DMS79 (cell line): ENCODE results near the gene FXN.
"Not testable (repeated sequence)": the region's sequence is repeated elsewhere in the genome, so short reads cannot be mapped to it uniquely, and the experiment has no call there.

Experiments
- DNase-seq: peaks from one replicate; lab custom pipeline; 2025; lab: John Stamatoyannopoulos, UW

Gene FXN

DNA sequence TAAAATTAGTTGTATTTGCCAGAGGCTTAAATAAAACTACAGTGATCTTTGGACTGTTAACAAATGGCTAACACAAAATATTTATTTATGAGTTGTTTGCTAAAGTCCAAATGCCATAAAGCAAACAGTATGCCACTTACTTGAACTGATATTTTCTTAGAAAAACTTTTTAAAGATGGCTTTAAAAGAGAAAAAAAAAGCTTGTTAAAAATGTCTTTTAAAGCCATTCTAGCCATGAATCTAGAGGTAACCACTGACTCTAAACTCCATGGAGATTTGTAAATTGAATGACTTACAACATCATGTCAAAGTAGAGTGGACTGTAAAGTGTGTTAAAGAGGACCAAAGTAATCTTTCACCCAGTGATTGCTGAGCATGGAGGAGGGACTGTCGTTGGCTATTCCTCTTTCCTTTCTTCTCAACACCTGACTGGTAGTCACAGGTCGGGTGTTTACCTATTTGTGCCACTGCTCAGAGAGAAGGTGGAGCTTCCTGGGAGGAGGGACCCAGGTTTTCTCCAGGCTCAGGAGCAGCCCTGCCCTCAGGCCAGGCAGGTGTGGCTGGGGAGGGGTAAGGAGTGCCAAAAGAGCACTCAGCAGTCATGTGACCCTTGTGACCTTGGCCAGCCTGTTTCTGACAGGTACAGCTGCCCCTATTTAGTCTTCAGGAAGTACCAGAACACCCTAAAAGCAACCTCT lies 69.4 kb downstream of the FXN start:
- DNase-seq: peak; percentile 66

DNA sequence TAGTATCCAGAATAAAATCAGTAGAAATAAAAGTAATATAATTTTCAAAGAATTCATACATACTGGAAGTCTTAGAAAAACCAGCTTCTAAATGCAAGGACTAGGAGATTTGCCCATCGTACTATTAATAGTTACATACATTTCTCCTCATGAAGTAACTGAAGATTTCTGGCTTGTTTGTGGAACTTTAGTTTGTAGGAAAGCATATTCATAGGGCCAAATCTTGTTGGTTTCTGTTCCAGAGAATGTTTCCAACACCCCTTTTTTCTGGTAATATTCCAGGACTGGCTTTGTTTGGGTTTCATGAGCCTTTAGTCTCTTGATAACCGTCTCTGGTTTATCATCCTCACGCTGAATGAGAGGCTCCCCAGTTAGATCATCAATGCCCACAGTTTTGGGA lies 72.2 kb downstream of the FXN start:
- DNase-seq: no peak

DNA sequence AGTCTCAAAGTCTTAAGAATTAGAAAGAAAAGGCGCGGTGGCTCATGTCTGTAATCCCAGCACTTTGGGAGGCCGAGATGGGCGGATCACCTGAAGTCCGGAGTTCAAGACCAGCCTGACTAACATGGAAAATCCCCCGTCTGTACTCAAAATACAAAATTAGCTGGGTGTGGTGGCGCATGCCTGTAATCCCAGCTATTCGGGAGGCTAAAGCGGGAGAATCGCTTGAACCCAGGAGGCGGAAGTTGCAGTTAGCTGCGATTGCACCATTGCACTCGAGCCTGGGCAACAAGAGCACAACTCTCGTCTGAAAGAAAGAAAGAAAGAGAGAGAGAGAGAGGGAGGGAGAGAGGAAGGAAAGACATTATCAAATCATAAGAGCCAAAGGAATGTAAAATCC lies 73.2 kb downstream of the FXN start:
- DNase-seq: not testable (repeated sequence)

DNA sequence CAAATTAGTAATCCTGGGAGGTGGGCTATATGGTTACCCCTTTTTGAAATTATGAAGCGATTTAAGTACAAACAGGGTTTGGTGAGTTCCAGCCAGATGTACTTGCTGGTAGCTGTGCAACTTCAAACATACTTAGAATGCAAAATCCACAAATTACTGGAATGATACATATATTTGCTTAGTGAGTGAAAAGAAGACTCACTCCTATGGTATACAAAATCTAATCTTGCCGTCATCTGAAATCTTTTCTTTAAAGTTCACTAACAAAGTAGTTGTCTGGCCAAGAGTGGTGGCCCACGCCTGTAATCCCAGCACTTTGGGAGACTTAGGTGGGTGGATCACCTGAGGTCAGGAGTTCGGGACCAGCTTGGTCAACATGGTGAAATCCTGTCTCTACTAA lies 73.6 kb downstream of the FXN start:
- no peak for DNase-seq

DNA sequence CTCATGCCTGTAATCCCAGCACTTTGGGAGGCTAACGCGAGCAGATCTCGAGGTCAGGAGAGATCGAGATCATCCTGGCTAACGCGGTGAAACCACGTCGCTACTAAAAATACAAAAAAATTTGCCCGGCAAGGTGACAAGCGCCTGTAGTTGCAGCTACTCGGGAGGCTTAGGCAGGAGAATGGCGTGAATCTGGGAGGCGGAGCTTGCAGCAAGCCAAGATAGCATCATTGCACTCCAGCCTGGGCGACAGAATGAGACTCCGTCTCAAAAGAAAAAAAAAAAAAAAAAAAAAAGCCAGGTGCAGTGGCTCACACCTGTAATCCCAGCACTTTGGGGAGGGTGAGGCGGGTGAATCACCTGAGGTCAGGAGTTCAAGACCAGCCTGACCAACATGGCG lies 77.1 kb downstream of the FXN start:
- not testable (repeated sequence) for DNase-seq

DNA sequence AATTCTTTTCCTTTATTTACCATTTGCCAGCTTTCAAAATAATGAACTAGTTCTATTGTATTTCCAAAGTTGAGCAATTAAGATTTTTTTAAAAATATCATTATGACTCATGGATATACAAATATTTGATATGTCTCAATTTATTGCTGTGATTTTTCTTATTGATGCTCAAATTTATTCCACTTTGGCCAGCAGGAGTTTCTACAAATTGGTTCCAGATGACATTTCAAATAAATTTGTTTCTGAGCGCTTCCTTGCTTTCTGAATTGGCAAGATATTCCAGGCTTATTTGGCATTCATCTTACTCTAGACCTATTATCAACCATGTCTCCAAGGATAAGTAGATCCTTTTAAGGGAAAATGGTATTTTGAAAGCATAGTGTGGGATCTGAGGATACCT lies 80.1 kb downstream of the FXN start:
- DNase-seq: no peak

DNA sequence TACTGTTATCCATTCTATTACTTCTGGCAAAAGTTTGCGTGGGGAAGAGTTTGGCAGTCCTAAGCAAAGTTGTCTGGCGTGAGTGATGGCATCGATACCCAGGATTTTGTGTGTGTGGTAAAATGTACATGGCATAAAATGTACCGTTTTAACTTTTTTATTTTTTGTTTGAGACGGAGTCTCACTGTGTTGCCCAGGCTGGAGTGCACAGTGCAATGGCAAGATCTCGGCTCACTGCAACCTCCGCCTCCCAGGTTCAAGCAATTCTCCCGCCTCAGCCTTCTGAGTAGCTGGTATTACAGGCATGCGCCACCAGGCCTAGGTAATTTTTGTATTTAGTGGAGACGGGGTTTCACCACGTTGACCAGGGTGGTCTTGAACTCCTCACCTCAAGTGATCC lies 83.1 kb downstream of the FXN start:
- no peak for DNase-seq

DNA sequence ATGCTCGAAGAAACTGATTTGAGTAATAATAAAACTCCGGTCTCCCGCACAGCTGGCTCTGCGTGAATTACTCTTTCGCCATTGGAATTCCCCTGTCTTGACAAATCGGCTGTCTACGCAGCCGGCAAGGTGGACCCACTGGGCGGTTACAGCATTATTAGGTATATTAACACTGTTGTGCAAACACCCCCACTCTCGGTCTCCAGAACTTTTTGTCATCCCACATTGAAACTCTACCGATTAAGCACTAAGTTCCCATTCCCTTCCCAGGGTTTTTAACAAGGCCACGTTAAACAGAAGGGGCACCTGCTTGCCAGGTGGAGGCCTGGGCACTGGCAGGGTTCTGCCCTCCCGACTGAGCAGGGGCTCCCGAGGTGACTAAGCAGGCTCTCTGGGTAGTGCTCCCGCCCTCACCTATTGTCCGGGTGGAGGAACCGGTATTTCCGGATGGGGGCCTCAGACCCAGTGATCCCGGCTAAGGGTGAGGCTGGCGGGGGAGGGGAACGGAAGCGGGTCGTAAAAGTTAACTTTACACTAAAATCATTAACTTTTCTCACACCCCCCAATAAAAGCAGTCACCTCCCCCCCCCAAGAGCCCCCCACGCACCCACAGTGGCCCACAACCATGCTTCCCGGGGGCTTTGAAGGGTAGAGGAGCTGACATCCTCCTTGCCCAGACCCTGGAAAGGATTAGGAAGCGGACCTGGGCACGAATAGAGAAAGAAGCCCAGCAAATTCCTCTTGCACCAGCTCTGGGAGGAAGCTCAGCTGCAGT lies 85.0 kb downstream of the FXN start:
- peak; percentile 52 for DNase-seq

DNA sequence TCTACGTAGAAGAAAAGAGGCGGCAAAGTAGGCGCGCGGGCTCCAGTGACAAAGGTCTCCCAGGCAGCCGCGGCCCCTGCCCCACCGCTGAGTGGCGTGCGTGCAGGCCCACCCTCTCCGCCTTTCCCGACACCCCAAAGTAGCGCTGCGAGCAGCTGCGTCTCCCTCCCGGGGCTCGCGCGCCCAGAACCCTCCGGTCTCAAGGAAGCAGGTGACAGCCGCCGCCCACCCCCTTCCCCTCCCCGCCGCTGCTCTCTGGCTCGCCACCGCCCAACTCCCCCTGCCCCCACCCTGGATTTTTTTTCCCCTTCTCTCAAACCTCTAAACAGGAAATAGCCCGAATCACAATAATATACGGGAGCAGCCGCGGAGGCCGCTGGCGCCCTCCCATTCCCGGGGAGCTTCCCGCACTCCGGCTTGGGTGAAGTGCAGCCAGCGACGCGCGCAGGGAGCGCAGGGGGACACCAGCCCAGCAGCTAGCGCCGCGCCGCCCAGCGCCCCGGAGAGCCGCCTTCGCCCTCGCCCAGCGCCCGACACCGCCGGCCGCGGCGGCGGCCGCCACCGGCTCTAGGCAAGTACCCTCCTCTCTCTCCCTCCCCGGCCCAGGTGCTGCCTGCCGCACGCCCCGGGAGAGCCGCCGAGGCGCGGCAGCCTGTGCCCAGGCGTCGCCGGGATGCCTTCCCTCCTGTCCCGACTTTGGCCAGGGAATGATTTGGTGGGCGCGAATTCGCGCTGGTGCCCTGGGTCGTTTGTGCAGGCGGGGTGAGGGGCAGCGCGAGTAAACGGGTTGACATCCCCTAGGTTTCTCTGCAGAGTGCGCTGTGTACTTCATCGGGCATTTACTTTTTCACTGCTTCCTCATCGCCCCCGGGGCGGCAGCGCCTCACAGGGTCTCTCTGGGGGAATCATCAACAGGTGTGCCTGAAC lies 85.9 kb downstream of the FXN start:
- peak; percentile 42 for DNase-seq

DNA sequence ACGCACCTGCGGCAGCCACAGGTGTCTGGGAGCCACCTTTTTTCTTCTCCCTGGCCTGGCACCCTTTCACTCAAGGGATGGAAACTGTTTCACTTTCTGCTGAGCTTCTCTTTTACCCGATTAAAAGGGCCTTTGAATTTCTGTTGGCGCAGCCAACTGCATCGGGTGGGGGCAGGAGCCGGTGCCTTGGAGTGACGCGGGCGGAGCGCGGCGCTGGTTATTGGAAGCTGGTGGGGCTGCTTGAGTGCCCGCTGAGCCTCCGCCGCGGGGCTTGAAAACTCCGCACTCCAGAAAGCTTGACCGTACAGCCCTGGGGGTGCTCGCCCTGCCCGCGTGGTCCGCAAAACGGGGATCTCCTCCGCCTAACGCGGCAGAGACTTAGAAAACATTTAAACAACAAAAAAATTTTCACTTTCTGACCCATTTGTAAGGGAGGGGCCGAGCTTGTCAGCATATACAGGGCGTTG lies 86.6 kb downstream of the FXN start:
- DNase-seq: peak; percentile 23

DNA sequence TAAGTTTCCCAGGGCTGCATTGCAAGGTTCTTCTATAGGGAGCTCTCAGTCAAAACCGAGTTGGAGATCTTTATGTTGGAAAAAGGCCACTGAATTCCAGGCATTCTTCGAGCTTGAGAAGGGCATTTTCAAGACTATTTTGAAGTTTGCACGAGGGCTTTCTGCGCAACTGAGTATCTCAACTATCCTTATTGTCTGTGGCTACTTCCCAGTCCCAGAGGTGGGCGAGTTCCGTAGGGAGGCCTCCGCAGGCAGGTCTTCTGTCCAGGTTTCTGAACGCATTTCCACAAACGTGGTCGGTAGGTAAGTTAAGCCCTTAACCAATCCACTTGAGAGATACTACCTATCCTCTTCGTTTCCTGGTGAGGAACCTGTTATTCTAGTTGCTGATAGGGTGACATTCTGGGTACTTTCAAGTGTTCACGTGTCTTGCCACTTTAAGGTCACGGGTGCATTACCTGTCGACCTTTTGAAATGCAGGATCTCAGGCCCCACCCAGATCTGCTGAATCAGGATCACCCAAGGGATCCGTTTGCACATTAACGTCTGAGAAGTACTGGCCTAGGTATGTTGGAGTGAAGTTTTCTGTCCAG lies 87.1 kb downstream of the FXN start:
- peak; percentile 42 for DNase-seq

DNA sequence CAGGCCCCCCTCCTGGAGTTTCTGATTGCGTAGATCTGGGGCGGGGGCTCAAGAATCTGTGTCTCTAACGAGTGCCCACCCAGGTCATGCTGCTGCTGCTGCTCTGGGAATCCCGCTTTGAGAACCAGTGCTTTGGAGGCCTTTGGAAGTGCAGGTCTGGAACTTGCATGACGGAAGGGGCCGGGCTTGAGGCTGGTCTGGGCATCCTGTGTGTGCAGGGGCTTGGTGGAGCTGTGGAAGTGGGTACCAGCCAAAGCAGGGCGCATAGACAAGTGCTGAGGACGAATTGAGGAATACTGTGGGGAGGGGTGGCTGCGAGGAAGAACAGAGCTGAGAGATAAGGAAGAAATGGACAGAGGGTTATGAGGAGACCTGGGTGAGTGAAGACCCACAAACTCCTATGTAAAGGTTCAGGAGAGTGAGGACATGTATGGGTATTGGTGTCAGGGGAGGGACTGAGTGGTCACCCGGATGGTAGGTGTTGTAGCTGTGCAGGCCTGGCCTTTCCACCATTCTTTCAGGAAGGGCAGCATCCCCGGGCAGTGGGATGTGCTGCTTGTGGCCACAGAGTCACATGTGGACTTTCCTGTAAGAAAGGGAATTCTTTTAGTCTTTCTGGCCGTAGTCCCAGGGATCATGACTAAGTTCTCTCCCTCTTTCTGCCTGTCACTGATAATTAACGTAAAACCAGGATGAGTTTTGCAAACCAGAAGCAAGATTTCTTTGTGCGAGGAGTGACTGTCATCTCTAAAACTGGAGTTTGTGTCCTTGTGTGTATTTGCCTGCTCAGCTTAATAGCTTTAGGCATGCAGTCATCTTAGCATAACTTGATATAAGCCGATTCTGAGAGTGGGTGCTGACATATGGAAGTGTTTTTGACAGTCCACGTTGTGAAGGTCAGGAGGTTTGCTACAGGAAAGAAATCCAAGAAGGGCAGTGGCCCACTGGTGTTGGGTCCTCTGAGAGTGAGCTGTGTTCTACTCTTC lies 95.2 kb downstream of the FXN start:
- DNase-seq: no peak

DNA sequence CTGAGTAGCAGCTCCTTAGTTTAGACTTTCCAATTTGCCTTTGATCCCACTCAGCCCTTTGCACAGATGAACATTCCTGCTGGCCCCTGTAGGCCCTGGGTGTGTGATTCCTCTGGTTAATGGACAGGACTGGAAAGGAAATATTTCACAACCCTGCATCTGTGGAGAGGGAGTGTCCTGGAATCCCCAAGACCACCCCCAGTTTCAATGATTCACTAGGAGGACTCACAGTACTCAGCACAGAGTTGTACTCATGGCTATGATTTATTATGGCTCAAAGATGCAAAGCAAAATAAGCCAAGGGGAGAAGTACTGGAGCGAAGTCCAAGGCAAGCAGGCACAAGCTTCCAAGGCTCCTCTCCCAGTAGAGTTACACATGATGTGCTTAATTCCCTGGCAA lies 96.1 kb downstream of the FXN start:
- no peak for DNase-seq

DNA sequence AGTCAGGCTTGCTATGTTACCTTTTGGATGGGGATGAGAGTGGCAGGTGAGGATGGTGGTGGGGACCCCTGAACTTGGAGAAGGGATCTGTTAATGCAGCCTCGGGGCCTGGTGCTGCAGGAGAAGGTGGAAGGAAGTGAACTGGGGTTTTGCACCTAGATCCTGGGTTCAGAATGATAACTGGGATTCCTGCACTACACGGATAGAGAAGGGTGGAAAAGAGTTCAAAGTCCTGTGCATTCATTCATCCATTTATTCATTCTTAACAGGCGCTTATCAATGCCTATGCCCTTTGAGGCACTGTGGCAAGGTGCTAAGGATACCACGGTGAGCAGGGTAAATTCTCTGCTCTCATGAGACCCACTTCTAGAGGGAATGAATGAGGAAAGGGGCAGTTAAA lies 96.8 kb downstream of the FXN start:
- DNase-seq: no peak

DNA sequence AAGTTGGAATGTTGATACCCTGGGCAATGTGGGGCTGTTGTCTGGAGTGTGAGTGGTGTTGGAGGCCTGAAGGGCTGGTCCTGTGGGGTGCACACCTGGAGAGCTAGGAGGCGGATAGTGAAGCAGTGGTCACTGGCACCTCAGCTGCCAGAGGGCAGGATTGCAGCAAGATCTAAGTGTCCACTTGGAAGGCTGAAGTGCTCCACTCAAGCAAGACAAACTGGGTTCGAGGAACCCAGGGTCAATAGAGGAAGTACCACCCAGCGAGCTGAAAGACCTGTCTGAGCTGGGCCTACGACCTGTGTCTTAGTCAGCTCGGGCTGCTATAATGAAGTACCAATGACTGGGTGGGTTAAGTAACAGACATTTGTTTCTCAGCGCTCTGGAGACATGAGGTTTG lies 98.9 kb downstream of the FXN start:
- no peak for DNase-seq

DNA sequence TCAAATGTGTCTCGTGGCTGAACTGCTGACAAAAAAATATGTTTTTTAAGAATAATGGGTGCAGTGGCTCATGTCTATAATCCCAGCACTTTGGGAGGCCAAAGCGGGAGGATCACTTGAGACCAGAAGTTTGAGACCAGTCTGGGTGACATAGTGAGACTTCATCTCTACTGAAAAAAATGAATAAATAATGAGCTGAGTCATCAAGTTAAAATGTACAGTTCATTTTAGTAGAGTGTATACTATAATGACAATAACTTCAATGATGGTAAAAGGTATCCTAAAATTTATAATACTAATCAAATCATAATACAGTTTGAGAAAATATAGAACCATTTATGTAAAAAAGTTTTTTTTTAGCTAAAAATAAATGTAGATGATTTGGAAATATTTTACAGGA lies 100.6 kb downstream of the FXN start:
- DNase-seq: no peak

DNA sequence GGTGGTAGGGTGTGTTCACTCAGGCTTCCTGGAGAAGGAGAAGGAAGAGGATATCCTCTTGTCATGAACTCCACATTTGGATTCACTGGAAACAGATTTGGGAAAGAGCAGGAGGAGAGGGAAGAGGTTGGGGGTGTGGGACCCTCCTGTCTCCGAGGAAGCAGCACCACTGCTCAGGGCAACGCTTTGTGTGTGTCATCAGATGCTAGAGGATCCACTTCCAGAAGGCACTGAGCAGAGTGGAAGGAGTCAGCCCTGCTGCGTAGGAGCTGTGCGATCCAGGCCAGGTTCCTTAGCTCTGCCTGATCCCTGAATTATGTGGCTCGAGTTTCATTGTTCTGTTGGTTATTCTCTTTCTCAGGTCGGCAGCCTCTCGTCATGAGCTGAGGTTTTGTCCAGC lies 101.2 kb downstream of the FXN start:
- no peak for DNase-seq

DNA sequence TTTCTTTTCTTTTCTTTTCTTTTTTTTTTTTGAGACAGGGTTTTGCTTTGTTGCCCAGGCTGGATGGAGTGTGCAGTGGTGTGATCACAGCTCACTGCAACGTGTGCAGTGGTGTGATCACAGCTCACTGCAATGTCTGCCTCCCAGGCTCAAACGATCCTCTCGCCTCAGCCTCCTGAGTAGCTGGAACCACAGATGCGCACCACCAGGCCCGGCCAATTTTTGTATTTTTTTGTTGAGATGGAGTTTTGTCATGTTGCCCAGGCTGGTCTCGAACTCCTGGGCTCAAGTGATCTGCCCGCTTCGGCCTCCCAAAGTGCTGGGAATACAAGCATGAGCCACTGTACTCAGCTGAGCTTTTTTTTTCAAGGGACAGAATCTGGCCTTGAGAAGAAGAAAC lies 101.8 kb downstream of the FXN start:
- no peak for DNase-seq

DNA sequence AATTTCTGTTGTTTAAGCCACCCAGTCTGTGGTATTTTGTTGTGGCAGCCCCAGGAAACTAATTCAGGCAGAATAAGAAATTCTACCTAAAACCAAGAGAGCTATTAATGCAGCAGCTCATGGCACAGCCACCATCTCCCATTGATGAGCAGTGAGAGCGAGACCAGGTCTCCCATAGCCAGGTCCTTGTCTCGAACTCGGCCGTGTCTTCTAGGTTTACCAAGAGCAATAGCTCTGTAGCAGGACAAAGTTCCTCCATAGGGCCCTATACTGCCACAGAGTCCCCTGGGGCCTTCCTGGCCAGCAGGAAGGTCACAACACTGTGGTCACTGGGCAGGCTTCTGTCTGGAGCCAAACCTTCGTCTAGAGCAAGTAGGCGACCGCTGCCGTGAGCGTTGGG lies 104.0 kb downstream of the FXN start:
- no peak for DNase-seq

DNA sequence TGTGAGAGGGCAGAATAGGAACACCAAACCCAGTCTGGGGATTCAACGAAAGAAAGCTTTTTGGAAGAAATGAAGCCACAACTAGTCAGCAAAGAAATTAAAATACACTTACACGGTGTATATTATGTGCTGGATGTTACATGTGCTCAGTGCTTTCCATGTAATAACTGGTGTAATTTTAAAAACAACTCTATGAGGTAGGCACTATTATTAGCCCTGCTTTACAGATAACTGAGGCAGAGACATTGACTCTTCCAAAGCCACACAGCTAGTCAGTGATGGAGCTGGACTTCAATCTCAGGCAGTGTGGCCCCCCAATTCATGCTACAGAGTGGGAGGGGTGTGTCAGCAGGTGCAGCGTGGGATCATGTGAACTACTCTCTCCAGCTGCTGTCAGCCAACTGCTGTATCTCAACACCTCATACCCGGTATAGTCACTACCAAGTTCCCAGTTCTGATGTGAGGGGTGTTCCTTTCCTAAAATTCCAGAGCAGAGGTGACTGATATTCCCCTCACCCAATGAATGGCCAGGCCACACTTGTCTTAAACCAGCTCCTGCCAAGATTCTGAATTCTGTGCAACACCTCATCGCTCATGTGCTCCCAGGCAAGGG lies 104.7 kb downstream of the FXN start:
- DNase-seq: no peak

DNA sequence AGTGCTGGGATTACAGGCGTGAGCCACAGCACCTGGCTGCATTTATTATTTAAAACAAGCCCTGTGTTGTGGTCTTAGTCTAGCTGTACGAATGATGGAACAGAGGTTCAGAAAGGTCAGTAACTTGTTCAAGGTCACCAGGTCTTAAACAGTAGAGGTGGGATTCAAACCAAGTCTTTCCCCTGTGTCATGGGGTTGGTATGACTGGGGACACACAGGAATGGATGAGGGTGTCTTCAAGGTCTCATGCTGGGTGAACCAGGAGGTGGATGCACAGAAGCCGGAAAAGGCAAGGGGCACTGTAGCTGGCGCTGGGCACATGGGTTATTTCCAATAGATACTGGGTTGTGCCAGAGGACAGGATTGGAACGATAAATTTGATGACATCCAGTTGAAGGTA lies 106.3 kb downstream of the FXN start:
- no peak for DNase-seq
